ENCODE data around the gene CASKIN2.
A peak's percentile ranks its signal among the peaks of the same experiment; 100 is the strongest.

The CASKIN2 gene

GRCh38 chr17:75549246-75550138 lies 34.2 kb upstream of the CASKIN2 start:
- DNase-seq (ENCODE audit: low read depth) = no peak

DNA sequence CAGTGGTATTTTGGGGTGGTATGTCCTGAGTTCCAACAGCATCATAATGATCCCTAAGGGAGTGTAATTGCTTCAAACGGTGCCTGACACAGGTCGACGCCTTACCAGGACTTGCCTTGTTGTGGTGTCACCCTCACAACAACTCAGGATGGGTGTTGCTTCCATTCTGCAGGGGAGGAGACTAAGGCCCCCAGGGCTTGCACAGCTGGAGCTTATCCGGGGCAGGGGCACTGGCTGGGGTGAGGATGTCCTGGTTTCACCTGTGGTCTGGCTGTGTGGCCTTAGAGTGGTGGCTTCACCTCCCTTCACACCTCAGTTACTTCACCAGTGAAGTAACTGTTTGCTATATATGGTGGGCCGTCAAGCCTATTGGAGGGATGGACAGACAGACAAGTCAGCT lies 33.5 kb upstream of the CASKIN2 start:
- DNase-seq (ENCODE audit: low read depth) = no peak

- DNase-seq (ENCODE audit: low read depth) = no peak
These were observed 31.8 kb upstream of the CASKIN2 start for GRCh38 chr17:75547091-75547490.

- no peak for DNase-seq (ENCODE audit: low read depth)
These were observed 30.8 kb upstream of the CASKIN2 start for GRCh38 chr17:75546181-75546580.

DNA sequence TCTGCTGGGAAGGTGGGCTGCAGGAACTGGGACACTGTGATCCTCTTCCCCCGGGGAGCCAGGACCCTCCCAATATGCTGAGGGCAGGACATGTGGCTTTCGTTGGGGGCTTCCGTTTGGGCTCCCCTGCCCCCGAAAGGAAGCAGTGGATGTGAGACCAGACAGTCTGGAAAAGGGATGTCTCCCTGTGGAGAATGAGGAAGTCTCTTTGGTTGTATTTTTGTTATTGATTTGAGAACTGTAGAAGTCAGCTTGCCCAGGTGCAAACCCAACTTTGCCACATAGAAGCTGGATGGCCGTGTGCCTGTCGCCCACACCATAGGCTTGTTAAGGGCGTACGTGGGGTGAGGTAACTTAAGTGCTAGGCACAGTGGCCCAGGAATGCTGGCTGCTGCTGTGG lies 28.9 kb upstream of the CASKIN2 start:
- DNase-seq (ENCODE audit: low read depth) = no peak

DNA sequence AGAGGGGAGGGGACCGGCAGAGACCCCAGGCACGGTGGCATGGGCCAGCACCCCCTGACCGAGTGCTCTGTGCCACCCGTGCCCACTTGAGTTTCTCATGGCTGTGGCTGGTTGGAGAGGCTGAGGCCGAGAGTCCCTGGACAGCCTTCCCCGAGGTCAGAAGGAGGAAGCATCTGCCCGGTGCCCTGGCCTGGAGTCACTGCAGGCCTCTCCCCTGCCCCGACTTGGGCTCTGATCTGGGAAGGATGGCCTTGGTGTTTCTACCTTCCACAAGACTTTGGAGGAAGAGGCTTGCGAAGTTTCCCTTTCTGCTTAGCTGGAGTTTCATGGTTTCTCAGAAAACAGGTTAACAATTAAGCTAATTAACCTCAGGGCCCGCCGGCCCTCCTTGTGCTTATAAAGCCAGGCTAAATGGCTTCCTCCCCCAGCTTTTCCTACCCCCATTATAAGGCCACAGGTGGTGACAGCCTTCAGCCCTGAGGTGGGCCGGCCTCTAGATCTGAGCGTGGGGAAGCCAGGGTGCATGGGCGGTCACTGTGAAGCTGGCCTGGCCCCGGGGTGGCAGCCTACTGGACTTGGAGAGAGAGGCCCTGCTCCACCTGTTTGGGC lies 27.5 kb upstream of the CASKIN2 start:
- DNase-seq (ENCODE audit: low read depth) = no peak

DNA sequence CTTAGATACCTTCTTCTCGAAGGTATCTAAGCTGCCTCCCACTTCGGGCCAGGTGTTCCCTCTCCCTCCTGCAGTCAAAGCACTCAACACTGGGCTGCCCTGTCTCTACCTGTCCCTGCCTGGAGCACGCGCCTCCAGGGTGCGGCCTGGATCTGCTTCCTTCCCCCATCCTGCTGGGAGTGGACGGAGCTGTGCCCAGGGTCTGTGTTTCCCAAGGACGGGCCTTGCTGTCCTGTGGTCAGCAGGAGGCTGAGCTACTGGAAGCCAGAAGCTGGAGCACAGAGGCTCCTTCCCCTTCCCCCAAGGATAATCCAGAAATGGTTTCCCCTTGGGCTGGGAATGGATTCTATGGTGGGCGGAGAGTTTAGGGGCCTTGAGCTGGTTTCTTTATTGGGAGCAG lies 26.9 kb upstream of the CASKIN2 start:
- no peak for DNase-seq (ENCODE audit: low read depth)

DNA sequence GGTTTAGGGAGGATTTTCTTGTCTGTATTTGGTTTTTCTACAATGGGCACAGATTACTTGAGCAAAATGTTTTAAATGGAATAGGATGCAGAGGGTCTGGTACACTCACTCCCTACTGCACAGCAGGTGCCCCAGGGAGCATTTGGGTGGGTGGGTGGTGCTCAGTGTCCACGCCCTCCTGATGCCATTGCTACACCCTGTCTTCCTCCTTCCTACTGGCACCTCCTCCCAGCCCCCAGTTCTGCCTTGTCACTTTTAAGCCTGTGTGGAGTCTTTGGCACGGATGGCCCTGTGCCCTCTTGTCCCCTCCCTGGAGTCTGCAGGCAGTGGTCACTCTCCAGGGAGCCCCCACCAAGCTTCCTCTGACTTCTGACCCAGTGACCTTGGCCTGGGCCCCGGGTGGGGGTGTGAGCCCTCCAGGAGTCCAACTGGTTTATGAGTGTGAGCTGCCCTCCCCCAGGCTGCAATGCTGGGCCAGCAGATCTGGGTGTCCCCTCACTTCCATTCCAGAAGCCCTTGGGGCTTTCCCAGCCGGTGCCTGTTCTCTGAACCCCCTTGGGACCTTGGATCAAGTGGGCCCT lies 25.7 kb upstream of the CASKIN2 start:
- no peak for DNase-seq (ENCODE audit: low read depth)

DNA sequence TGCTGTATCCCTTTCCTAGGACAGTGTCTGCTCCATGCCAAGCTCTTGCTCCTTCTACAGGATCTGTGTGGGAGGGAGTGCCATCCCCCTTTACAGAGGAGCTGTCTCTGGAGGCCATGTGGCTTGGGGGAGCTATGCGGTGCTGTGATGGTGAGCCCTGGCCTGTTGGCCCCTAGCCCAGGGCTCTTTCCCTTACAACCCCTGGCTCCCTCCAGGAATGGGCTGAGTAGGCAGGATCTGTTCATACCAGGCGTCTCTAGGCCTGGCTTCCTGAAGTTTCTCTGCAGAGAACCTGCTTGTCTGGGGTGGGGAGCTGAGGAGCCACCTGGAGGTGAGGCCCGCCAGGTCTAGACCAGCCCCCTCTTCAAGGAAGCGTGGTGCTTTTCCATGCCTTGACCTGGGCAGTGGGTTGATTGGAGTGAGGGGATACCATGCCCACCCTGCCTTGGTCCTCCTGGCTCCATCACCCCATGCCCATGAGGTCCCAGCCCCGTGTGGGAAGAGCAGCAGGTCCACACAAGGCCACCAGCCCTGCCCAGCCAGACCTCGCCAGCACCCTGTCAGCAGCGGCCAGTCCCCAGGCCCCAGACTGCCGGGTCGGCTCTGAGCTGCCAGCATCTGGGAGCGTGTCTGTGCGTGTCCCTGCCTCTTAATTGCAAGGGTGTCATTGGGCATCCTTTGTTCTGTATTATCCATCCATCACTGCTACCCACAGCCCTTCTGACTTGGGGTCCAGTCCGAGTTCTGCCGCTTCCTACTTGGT lies 24.8 kb upstream of the CASKIN2 start:
- DNase-seq (ENCODE audit: low read depth) = no peak

- DNase-seq (ENCODE audit: low read depth) = no peak
These were observed 21.0 kb upstream of the CASKIN2 start for GRCh38 chr17:75536366-75536765.

DNA sequence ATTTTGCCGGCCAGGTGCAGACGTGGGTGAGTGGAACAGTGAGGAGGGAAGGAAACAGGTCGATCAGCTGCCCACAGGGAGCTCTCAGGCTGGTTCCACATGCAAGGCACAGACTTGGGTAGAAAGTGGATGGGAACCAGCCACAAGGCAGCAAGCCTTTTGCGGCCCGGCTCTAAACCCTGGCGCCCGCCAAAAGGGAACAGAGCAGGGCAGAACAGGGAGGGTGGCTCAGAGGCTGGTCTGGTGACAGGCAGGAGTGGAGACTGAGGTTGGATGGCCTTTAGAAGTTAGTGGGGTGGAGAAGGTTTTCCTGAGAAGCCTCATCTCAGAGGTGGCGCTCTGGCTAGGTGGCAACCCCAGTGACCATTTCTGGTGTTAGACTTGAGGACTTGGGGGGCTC lies 20.5 kb upstream of the CASKIN2 start:
- no peak for DNase-seq (ENCODE audit: low read depth)

- peak; percentile 37 for DNase-seq (ENCODE audit: low read depth)
These were observed 19.8 kb upstream of the CASKIN2 start for GRCh38 chr17:75535119-75535537.

GRCh38 chr17:75531721-75532072 lies 16.4 kb upstream of the CASKIN2 start:
- DNase-seq (ENCODE audit: low read depth) = no peak

DNA sequence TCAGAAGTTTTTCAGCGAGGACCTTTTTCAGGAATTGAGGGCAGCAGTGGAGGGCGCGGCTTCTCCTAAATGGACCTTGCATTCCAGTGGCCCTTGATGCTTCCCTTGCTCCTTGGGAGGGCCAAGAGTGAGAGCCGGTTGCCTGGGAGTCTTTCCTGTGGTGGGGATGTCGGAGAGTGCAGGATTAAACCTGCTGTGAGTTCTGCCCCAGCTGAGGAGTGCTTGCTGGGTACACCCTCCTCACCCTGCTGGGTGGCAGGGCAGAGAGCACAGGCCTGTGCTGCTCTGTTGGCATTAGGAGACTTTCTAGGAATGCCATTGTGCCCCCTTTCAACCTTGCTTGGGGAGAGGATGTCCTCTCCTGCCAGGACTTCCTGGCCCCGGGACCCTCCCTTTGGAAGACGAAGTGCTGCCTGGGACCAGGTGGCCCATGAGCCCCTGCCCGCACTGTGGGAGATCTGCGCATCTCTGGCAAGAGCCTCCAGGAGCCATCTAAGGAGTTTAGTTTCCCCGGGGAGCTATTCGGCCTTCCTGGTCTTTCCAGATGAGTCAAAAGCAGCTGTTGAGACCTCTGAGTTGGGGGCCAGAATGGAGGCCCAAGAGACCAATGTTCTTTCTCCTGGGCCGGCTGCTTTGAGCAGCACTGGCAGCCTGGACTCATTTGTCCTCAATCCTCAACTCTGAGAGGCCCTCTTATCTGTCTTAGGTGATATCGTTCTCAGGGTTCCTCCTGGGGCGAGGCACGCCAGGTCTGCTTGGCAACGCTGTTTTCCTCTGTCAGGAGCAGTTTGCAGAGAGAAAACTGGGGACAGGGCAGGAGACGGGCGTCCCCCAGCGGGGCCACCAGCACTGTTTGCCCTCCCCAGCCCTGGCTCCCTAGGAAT lies 15.7 kb upstream of the CASKIN2 start:
- no peak for DNase-seq (ENCODE audit: low read depth)

GRCh38 chr17:75526555-75527270 lies 11.4 kb upstream of the CASKIN2 start:
- DNase-seq (ENCODE audit: low read depth) = no peak

DNA sequence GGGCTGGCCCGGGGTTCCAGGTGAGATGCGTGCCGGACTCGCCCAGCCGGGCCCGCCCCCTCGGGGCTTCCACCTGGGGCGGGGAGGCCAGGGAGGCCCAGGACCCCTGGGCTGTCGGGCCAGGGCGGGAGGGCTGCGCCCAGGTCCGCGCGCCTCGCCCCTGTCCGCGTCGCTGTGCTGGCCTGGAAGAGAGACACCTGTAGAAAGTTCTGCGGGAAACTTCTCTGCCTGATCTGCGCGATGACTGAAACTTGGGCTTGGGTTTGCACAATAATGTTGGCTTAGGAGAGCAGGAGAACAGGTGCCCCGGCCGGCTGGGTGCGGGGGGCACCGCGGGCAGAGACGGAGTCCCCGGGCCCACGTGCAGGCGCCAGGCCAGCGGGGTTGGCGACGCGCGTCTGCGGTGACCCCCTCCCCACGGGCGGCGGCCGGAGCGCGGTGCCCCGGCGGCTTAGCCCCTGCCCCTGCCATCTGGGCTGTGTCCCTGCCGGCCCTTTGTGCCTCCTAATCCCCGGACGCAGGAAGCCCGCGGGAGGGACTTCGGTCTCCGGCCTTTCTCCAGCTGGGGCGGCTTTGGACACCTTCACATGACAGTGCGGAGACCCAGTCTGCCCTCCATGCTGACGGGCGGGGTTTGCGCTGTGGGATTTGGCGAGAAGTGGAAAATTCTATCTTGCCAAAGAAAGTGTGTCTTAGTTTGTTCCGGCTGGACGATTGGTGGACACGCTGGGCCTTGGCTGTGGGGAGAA lies 10.6 kb upstream of the CASKIN2 start:
- no peak for DNase-seq (ENCODE audit: low read depth)

DNA sequence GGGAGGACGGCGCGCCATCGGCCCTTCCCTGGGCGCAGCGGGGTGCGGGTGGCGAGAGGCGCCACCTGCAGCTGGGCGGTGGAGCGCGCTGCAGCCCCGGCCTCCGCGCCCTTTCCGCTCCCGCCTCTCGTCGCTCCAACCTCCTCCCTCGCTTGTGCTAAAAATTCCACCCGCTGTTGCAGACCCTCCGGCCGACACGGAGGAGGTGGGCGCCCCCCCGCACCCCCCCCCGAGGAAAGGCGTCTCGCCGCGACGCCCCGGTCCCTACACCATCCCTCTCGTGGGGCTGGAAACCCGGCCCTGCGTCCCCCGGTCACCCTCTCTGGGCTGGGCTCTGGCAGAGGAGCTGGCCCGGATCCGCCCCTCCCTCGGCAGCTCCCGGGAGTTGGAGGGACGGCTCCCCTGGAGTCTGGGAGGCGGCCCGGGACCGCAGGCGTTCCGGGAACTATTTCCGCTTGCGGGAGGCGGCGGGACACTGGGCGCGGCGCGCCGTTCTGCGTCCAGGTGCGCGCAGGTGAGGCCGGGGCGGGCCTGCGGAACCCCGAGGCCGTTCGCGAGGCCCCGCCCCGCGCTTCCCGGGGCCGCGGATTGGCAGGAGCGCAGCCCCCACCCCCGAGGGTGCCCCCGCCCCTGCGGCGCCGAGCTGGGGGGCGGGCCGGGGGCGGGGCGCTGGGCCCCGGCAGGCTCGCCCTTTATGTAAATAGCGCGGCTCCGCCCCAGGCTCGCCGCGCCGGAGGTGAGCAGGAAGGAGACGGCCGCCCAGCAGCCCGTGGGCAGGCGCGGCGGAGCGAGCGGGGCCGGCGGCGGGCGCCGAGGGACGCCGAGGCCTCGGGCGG lies 9.9 kb upstream of the CASKIN2 start, which contains the start of gene LLGL2:
LLGL2 (plus strand) TSS at position 728 of the 836 bp plus-strand sequence. CDS start 17,730 bp downstream, outside the sequence.
- peak; percentile 76 for DNase-seq (ENCODE audit: low read depth)

GRCh38 chr17:75524269-75524969 lies 9.1 kb upstream of the CASKIN2 start:
- no peak for DNase-seq (ENCODE audit: low read depth)
